IMR-90 (cell line): Measurements from ENCODE around the gene IQSEC1. TPM values are rescaled to one million over a fixed set of nuclear protein-coding genes. Genes with fewer than 3 reads are reported as not detected.

Experiments
- ATAC-seq: fragments of 200-7000 bp; cut with Tn5 transposase; 2 replicates; pipeline ENCODE4 v1.9.1; 2020; ENCODE audit warnings: low read depth, mild to moderate bottlenecking, moderate library complexity
- BruUV-seq: library from RNA; stranded (reverse); fragments of 400-500 nt; replicated peaks from 2 replicates; lab custom pipeline; 2021; lab: Mats Ljungman, UMichigan
- CTCF ChIA-PET: fragments of 300-600 bp; formaldehyde crosslinking; extraction: SDS; loops from one replicate; lab custom pipeline; 2021; ENCODE audit warnings: antibody characterized with exemption; lab: Yijun Ruan, JAX
- POLR2A ChIA-PET: fragments of 300-600 bp; sonication (Branson Sonifier 250); formaldehyde crosslinking; loops from one replicate; lab custom pipeline; 2022; ENCODE audit warnings: antibody characterized with exemption; ENCODE audit not compliant: unreplicated experiment; lab: Charles Lee
- DNase-seq: peaks from one replicate; pipeline ENCODE4 v3.0.0; 2013
- H2AFZ ChIP-seq: replicated peaks from 2 replicates; pipeline ENCODE3; 2013; ENCODE audit warnings: low read length, mild to moderate bottlenecking; ENCODE audit not compliant: poor library complexity
- H2AK5ac ChIP-seq: 2 replicates; pipeline ENCODE4 v1.6.1; 2013; ENCODE audit warnings: low read depth, low read length, inconsistent platforms
- H2AK9ac ChIP-seq: replicated peaks from 2 replicates; pipeline ENCODE3; 2013; ENCODE audit warnings: mild to moderate bottlenecking, low read depth, low read length, moderate library complexity; ENCODE audit not compliant: poor library complexity
- H2BK120ac ChIP-seq: 2 replicates; pipeline ENCODE4 v1.6.1; 2013; ENCODE audit warnings: low read depth, low read length, inconsistent platforms
- H2BK15ac ChIP-seq: 3 replicates; pipeline ENCODE4 v1.6.1; 2013; ENCODE audit warnings: low read depth, low read length, inconsistent platforms
- H2BK20ac ChIP-seq: 2 replicates; pipeline ENCODE4 v1.6.1; 2013; ENCODE audit warnings: low read depth, mild to moderate bottlenecking, inconsistent platforms, low read length, moderate library complexity
- H2BK5ac ChIP-seq: 2 replicates; pipeline ENCODE4 v1.6.1; 2013; ENCODE audit warnings: mild to moderate bottlenecking, low read depth, low read length, inconsistent platforms; ENCODE audit not compliant: poor library complexity, severe bottlenecking
- H3K14ac ChIP-seq: replicated peaks from 2 replicates; pipeline ENCODE4 v1.6.1; 2013; ENCODE audit warnings: low read depth, low read length, inconsistent platforms
- H3K18ac ChIP-seq: 2 replicates; pipeline ENCODE4 v1.6.1; 2013; ENCODE audit warnings: low read depth, low read length, control low read depth
- H3K23ac ChIP-seq: 2 replicates; pipeline ENCODE4 v1.6.1; 2013; ENCODE audit warnings: low read depth, low read length, inconsistent platforms
- H3K27ac ChIP-seq: 2 replicates; pipeline ENCODE4 v1.5.1; 2013; ENCODE audit warnings: mild to moderate bottlenecking, control low read depth, low read length; ENCODE audit not compliant: insufficient read depth
- H3K27me3 ChIP-seq: 2 replicates; pipeline ENCODE4 v1.6.1; 2013; ENCODE audit warnings: low read length; ENCODE audit not compliant: control insufficient read depth, insufficient read depth
- H3K36me3 ChIP-seq: 2 replicates; pipeline ENCODE4 v1.6.1; 2013; ENCODE audit warnings: low read length, mixed read lengths; ENCODE audit not compliant: control insufficient read depth, insufficient read depth
- H3K4ac ChIP-seq: 2 replicates; pipeline ENCODE4 v1.6.1; 2013; ENCODE audit warnings: low read depth, low read length, inconsistent platforms
- H3K4me1 ChIP-seq: 2 replicates; pipeline ENCODE4 v1.6.1; 2013; ENCODE audit warnings: low read length, mixed read lengths; ENCODE audit not compliant: control insufficient read depth, insufficient read depth
- H3K4me2 ChIP-seq: 2 replicates; pipeline ENCODE4 v1.6.1; 2013; ENCODE audit warnings: low read depth, mild to moderate bottlenecking, control low read depth, low read length, moderate library complexity
- H3K4me3 ChIP-seq: 2 replicates; pipeline ENCODE4 v1.5.1; 2013; ENCODE audit warnings: low read depth, mild to moderate bottlenecking, control low read depth, low read length, moderate library complexity; ENCODE audit not compliant: insufficient read depth
- H3K56ac ChIP-seq: 2 replicates; pipeline ENCODE4 v1.6.1; 2013; ENCODE audit warnings: low read length, inconsistent platforms; ENCODE audit not compliant: insufficient read depth; ENCODE audit errors: extremely low read depth
- H3K79me1 ChIP-seq, 2 experiments: 2 replicates each; pipeline ENCODE4 v1.6.1; 2013; ENCODE audit warnings: low read length in 2 of 2, inconsistent platforms in 1 of 2, low read depth in 1 of 2
- H3K9ac ChIP-seq: 2 replicates; pipeline ENCODE4 v1.6.1; 2013; ENCODE audit warnings: low read depth, low read length, control low read depth
- H3K9me1 ChIP-seq: 2 replicates; pipeline ENCODE4 v1.6.1; 2013; ENCODE audit warnings: low read length, inconsistent platforms; ENCODE audit not compliant: insufficient read depth
- H3K9me3 ChIP-seq: 2 replicates; pipeline ENCODE4 v1.6.1; 2013; ENCODE audit warnings: low read length; ENCODE audit not compliant: control insufficient read depth, insufficient read depth
- H4K20me1 ChIP-seq: 2 replicates; pipeline ENCODE4 v1.6.1; 2013; ENCODE audit warnings: low read length, inconsistent platforms; ENCODE audit not compliant: insufficient read depth
- H4K5ac ChIP-seq: 2 replicates; pipeline ENCODE4 v1.6.1; 2013; ENCODE audit warnings: mild to moderate bottlenecking, low read depth, low read length, control low read depth
- H4K8ac ChIP-seq, 2 experiments: 2 replicates each; pipeline ENCODE4 v1.6.1; 2013; ENCODE audit warnings: low read depth in 2 of 2, low read length in 2 of 2, control low read depth in 1 of 2, inconsistent platforms in 1 of 2
- H4K91ac ChIP-seq: 2 replicates; pipeline ENCODE4 v1.6.1; 2013; ENCODE audit warnings: low read depth, low read length, inconsistent platforms; ENCODE audit not compliant: insufficient read depth
- BHLHE40 ChIP-seq: fragments of 150-350 bp; IDR thresholded peaks from 2 replicates; pipeline ENCODE4 v1.6.1; 2016; ENCODE audit warnings: mild to moderate bottlenecking, low read depth, low read length
- CEBPB ChIP-seq: IDR thresholded peaks from 2 replicates; pipeline ENCODE4 v1.6.1; 2012; ENCODE audit warnings: low read depth, low read length, improper control_type of control experiment
- CHD1 ChIP-seq: IDR thresholded peaks from 2 replicates; pipeline ENCODE4 v1.6.1; 2012; ENCODE audit warnings: low read depth, low read length, improper control_type of control experiment
- FOS ChIP-seq: fragments of 150-350 bp; IDR thresholded peaks from 2 replicates; pipeline ENCODE4 v1.6.1; 2016; ENCODE audit warnings: low read depth, low read length
- MAFK ChIP-seq: IDR thresholded peaks from 2 replicates; pipeline ENCODE4 v1.6.1; 2012; ENCODE audit warnings: low read depth, low read length, improper control_type of control experiment
- MAZ ChIP-seq: IDR thresholded peaks from 2 replicates; pipeline ENCODE4 v1.6.1; 2012; ENCODE audit warnings: low read depth, mild to moderate bottlenecking, low read length, improper control_type of control experiment, moderate library complexity, borderline replicate concordance
- MXI1 ChIP-seq: IDR thresholded peaks from 2 replicates; pipeline ENCODE4 v1.6.1; 2012; ENCODE audit warnings: low read depth, mild to moderate bottlenecking, low read length, moderate library complexity, borderline replicate concordance
- NFE2L2 ChIP-seq: fragments of 150-350 bp; IDR thresholded peaks from 2 replicates; pipeline ENCODE4 v1.6.1; 2016; ENCODE audit warnings: low read depth, mild to moderate bottlenecking, low read length
- RAD21 ChIP-seq: IDR thresholded peaks from 2 replicates; pipeline ENCODE4 v1.6.1; 2012; ENCODE audit warnings: low read length, improper control_type of control experiment
- RCOR1 ChIP-seq: IDR thresholded peaks from 2 replicates; pipeline ENCODE4 v1.6.1; 2012; ENCODE audit warnings: mild to moderate bottlenecking, low read length, improper control_type of control experiment; ENCODE audit not compliant: insufficient replicate concordance
- RFX5 ChIP-seq: IDR thresholded peaks from 2 replicates; pipeline ENCODE4 v1.8.0; 2012; ENCODE audit warnings: low read depth, mild to moderate bottlenecking, low read length, moderate library complexity
- WGBS, 2 experiments: methylation state at CpG; one replicate each; pipeline versions ENCODE4 v1.1.5 to v1.1.7; 2013; ENCODE audit warnings: missing lambda C conversion rate in 2 of 2; ENCODE audit not compliant: insufficient read length in 1 of 2; ENCODE audit errors: extremely low coverage in 2 of 2; 5-methylcytosine and 5-hydroxymethylcytosine counted together
- dilution Hi-C: fragments of 300-500 bp; cut with HindIII; formaldehyde crosslinking; loops from one replicate; pipeline ENCODE4 v1.14.3; 2018; ENCODE audit warnings: low sequenced_read_pairs; ENCODE audit not compliant: unreplicated experiment
- in situ Hi-C: fragments of 300-500 bp; cut with MboI; formaldehyde crosslinking; loops from 3 replicates; pipeline ENCODE4 v1.14.3; 2019; ENCODE audit warnings: low sequenced_read_pairs, inconsistent platforms, mixed read lengths
- intact Hi-C: fragments of 100-400 bp; cut with micrococcal nuclease; formaldehyde crosslinking; loops from 2 replicates; pipeline ENCODE4 v1.10.0; 2022
- polyA plus RNA-seq, 3 experiments: library from polyadenylated mRNA; depleted of rRNA; stranded (reverse); fragments of >200 nt; gene quantifications; 2 replicates each; pipeline ENCODE4 v1.2.3, GENCODE V29; 2012; ENCODE audit warnings: low replicate concordance in 1 of 3
- total RNA-seq: library from RNA; depleted of rRNA; stranded (reverse); fragments of >200 nt; gene quantifications from 2 replicates; pipeline ENCODE4 v1.2.3, GENCODE V29; 2012
- TF ChIP-seq, protein P1 (sequence below): fragments of 150-350 bp; IDR thresholded peaks from 2 replicates; pipeline ENCODE4 v1.6.1; 2017; ENCODE audit warnings: mild to moderate bottlenecking, antibody characterized with exemption, low read length, low read depth
- TF ChIP-seq, protein P2 (sequence below): fragments of 150-350 bp; IDR thresholded peaks from 2 replicates; pipeline ENCODE4 v1.6.1; 2016; ENCODE audit warnings: low read depth, mild to moderate bottlenecking, low read length, moderate library complexity, borderline replicate concordance
- TF ChIP-seq, protein P3 (sequence below): conservative IDR thresholded peaks from 2 replicates; pipeline ENCODE4 v1.5.1; 2012; ENCODE audit warnings: mild to moderate bottlenecking, low read depth, low read length, improper control_type of control experiment

IQSEC1 gene
- total and polyA plus RNA-seq, 2 of the 4 experiments (the other 2 are of a cell fraction) = 5.9 to 11.9 TPM

DNA sequence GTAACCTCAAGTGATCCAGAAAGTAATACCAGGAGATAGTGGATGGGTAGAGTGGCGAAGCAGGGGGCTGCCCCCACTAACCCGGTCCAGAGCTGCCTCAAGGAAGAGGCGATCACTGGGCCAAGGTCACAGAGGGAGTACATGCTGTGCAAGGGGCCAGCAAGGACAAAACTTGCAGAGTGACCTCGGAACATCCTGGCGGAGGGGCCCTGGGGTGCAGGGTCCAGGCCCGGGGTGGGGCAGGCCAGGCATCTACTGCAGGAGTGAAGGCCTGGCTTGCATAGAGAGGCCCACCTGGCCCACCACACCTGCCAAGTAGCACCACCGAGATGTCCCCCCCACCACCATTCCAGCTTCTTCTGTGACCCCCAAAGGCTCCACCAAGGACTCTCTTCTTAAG lies 17.6 kb downstream of the IQSEC1 start:
- no peaks in the 10 kb centered on the region for H3K79me1 ChIP-seq
- no peak for DNase-seq
- no peak overlapping the region for H3K23ac ChIP-seq
- no peak overlapping the region for H2BK20ac ChIP-seq
- H2AK9ac ChIP-seq = no peak overlapping the region
- H3K4ac ChIP-seq = no peak overlapping the region
- no peak overlapping the region for H2AK5ac ChIP-seq
- no peak overlapping the region for H3K14ac ChIP-seq
- no peak for ATAC-seq
- 100% methylated on average over 1 of the region's 7 CpGs; no CpG with 5 or more reads in 1 of the 2 experiments for WGBS, 2 experiments
- no peak overlapping the region for H3K4me2 ChIP-seq
- ChIA-PET POLR2A (no interaction called here), CTCF (no interaction called here)
- no peak overlapping the region for H4K91ac ChIP-seq
- H4K5ac ChIP-seq = no peak overlapping the region
- intact Hi-C loops (no loop called here), dilution Hi-C loops (no loop called here), in situ Hi-C loops (no loop called here)
- H3K4me1 ChIP-seq = no peaks in the 10 kb centered on the region
- no TSS peak for BruUV-seq
- H4K20me1 ChIP-seq = no peaks in the 10 kb centered on the region
- no peak overlapping the region for H2AFZ ChIP-seq
- TF ChIP-seq MAFK (no peak), RAD21 (no peak), FOS (no peak), RFX5 (no peak), NFE2L2 (no peak), CHD1 (no peak), MXI1 (no peak), MAZ (no peak), CEBPB (no peak), BHLHE40 (no peak), RCOR1 (no peak)
- TF ChIP-seq, protein P1, sequence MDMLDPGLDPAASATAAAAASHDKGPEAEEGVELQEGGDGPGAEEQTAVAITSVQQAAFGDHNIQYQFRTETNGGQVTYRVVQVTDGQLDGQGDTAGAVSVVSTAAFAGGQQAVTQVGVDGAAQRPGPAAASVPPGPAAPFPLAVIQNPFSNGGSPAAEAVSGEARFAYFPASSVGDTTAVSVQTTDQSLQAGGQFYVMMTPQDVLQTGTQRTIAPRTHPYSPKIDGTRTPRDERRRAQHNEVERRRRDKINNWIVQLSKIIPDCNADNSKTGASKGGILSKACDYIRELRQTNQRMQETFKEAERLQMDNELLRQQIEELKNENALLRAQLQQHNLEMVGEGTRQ = no peak
- TF ChIP-seq, protein P2, sequence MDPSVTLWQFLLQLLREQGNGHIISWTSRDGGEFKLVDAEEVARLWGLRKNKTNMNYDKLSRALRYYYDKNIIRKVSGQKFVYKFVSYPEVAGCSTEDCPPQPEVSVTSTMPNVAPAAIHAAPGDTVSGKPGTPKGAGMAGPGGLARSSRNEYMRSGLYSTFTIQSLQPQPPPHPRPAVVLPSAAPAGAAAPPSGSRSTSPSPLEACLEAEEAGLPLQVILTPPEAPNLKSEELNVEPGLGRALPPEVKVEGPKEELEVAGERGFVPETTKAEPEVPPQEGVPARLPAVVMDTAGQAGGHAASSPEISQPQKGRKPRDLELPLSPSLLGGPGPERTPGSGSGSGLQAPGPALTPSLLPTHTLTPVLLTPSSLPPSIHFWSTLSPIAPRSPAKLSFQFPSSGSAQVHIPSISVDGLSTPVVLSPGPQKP = no peak
- TF ChIP-seq, protein P3, sequence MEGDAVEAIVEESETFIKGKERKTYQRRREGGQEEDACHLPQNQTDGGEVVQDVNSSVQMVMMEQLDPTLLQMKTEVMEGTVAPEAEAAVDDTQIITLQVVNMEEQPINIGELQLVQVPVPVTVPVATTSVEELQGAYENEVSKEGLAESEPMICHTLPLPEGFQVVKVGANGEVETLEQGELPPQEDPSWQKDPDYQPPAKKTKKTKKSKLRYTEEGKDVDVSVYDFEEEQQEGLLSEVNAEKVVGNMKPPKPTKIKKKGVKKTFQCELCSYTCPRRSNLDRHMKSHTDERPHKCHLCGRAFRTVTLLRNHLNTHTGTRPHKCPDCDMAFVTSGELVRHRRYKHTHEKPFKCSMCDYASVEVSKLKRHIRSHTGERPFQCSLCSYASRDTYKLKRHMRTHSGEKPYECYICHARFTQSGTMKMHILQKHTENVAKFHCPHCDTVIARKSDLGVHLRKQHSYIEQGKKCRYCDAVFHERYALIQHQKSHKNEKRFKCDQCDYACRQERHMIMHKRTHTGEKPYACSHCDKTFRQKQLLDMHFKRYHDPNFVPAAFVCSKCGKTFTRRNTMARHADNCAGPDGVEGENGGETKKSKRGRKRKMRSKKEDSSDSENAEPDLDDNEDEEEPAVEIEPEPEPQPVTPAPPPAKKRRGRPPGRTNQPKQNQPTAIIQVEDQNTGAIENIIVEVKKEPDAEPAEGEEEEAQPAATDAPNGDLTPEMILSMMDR = no peak
- H3K56ac ChIP-seq = no peak overlapping the region
- no peak overlapping the region for H3K9ac ChIP-seq
- H3K27me3 ChIP-seq = peaks cover 43% of the 10 kb centered on the region
- H4K8ac ChIP-seq = no peak overlapping the region
- no peak overlapping the region for H2BK120ac ChIP-seq
- no peaks in the 10 kb centered on the region for H3K9me3 ChIP-seq
- H3K4me3 ChIP-seq = no peak overlapping the region
- H3K9me1 ChIP-seq = no peaks in the 10 kb centered on the region
- H3K36me3 ChIP-seq = no peaks in the 10 kb centered on the region
- H3K18ac ChIP-seq = no peak overlapping the region
- no peak overlapping the region for H2BK5ac ChIP-seq
- no peak overlapping the region for H3K27ac ChIP-seq
- no peak overlapping the region for H2BK15ac ChIP-seq
